Fibroblast of lung (primary cell): ENCODE results near the gene GRM8.

Experiments
- CTCF ChIP-seq, 2 donors: IDR thresholded peaks in 1 of 2; conservative IDR thresholded peaks in 1 of 2; 1 replicate in 1 of 2; 2 replicates in 1 of 2; pipeline ENCODE4 v1.5.1; 2011 to 2012; ENCODE audit warnings: low read length in 2 of 2, control low read depth in 1 of 2, inconsistent platforms in 1 of 2, low read depth in 1 of 2, mild to moderate bottlenecking in 1 of 2
- EZH2 ChIP-seq: IDR thresholded peaks from 2 replicates; pipeline ENCODE4 v1.5.1; 2012; ENCODE audit warnings: low read length, control low read depth, mild to moderate bottlenecking; ENCODE audit errors: missing control alignments

DNA sequence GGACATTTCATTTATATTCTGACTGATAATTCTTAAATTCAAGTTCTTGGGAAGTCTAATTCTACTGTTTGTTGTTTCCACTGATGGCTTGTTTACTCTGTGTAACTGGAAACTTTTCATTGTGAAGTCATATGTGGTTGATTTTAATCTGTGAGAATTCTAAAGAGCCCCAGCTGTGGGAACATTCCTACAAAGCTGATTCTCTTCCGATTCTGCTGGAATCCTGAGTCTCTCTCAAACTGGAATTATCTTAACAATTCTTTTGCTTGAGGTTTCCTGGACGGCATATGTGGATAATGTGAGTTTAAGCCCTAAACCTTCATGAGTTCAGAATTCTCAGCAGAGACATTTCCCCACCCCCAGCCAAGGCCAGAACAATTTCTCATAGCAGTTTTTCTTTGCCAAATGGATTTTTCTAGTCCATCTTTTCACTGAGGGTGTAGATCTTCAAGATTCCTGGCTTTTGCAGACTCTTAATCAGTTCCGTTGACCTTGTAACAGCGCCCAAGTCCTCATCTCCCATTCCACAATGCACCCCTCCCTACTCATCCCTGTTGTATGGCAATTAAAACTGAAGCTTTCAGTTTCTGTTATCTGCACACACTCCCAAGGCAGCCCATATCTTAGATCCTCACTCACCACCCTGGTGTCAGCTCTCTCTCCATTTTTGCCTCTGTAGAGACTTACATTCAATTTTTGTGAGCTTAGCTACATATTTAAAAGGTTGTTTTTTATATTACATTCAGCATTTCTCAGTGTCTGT lies 37.6 kb downstream of the GRM8 start:
- TF ChIP-seq CTCF (conservative IDR thresholded peaks at IDR 0.05 in 1 of 2, IDR thresholded peaks at IDR 0.05 in 1 of 2; ENCODE audit: low read depth in 1 of 2, low read length in 2 of 2) (no peak), EZH2 (no peak)
